ENCODE data around the gene PRDM12.

GRCh38 chr9:130661451-130662098, 2.8 kb upstream of the PRDM12 start:
- TF ChIP-seq POLR2A (IDR thresholded peaks at IDR 0.05) (no peak), CTCF (IDR thresholded peaks at IDR 0.05) (no peak)
